HepG2 (cell line): ENCODE data around the gene DLG2. TPM values are rescaled to one million over a fixed set of nuclear protein-coding genes. Genes with fewer than 3 reads are reported as not detected.

ENCODE experiments used
- BCL6 ChIP-seq: IDR thresholded peaks from 2 replicates; pipeline ENCODE4 v1.6.1; 2016; ENCODE audit warnings: missing genetic modification reagents, missing compliant biosample characterization
- CBX2 ChIP-seq, 2 experiments: fragments of 200-600 bp in 1 of 2; sonication (generic); formaldehyde crosslinking in 1 of 2; IDR thresholded peaks; 2 replicates each; pipeline versions ENCODE4 v1.7.0 to v1.8.1; 2018 to 2022; ENCODE audit warnings: low read depth in 2 of 2, low read length in 1 of 2, mild to moderate bottlenecking in 1 of 2, missing genetic modification reagents in 1 of 2
- CCAR2 ChIP-seq: fragments of 200-400 bp; formaldehyde crosslinking; optimal IDR thresholded peaks from 2 replicates; pipeline ENCODE3; 2018; ENCODE audit warnings: low read depth, mild to moderate bottlenecking, low read length, moderate library complexity
- FOXA1 ChIP-seq, 2 experiments: fragments of 450-650 bp in 1 of 2; sonication (generic) in 1 of 2; formaldehyde crosslinking in 1 of 2; IDR thresholded peaks; 2 replicates each; pipeline versions ENCODE4 v1.4.0 to v1.6.1; 2016 to 2020; ENCODE audit warnings: missing genetic modification reagents in 1 of 2
- ISL2 ChIP-seq: sonication (generic); formaldehyde crosslinking; IDR thresholded peaks from 2 replicates; pipeline ENCODE4 v1.5.0; 2020; ENCODE audit warnings: missing genetic modification reagents
- KAT7 ChIP-seq: IDR thresholded peaks from 2 replicates; pipeline ENCODE4 v1.6.1; 2018; ENCODE audit warnings: borderline replicate concordance, missing compliant biosample characterization
- MZF1 ChIP-seq: sonication (generic); formaldehyde crosslinking; IDR thresholded peaks from 2 replicates; pipeline ENCODE4 v1.8.1; 2023; ENCODE audit warnings: mild to moderate bottlenecking, missing genetic modification reagents, borderline replicate concordance
- RNF219 ChIP-seq: sonication (generic); formaldehyde crosslinking; IDR thresholded peaks from 2 replicates; pipeline ENCODE4 v1.5.0; 2020; ENCODE audit warnings: mild to moderate bottlenecking, missing genetic modification reagents
- SOX5 ChIP-seq: IDR thresholded peaks from 2 replicates; pipeline ENCODE4 v1.6.1; 2016; ENCODE audit warnings: borderline replicate concordance
- TCF7 ChIP-seq: sonication (generic); IDR thresholded peaks from 2 replicates; pipeline ENCODE4 v1.6.1; 2016; ENCODE audit warnings: antibody characterized with exemption, low read depth
- YY1 ChIP-seq: IDR thresholded peaks from 2 replicates; pipeline ENCODE4 v1.6.1; 2011; ENCODE audit warnings: low read length, low read depth, moderate library complexity, mild to moderate bottlenecking; ENCODE audit not compliant: insufficient read depth, insufficient replicate concordance
- ZBTB20 ChIP-seq: sonication (generic); formaldehyde crosslinking; IDR thresholded peaks from 2 replicates; pipeline ENCODE4 v1.8.1; 2023; ENCODE audit warnings: missing genetic modification reagents, low read depth, mild to moderate bottlenecking, borderline replicate concordance
- ZNF30 ChIP-seq: sonication (generic); formaldehyde crosslinking; IDR thresholded peaks from 2 replicates; pipeline ENCODE4 v1.5.0; 2020; ENCODE audit warnings: mild to moderate bottlenecking, missing genetic modification reagents
- ZSCAN21 ChIP-seq: sonication (generic); formaldehyde crosslinking; IDR thresholded peaks from 2 replicates; pipeline ENCODE4 v1.8.0; 2022; ENCODE audit warnings: mild to moderate bottlenecking, missing genetic modification reagents, moderate library complexity, borderline replicate concordance
- polyA plus RNA-seq, 8 experiments: library from polyadenylated mRNA; depleted of rRNA in 3 of 8; stranded (reverse) in 7 of 8; unstranded in 1 of 8; fragments of >200 nt; fragmentation: Illumina TruSeq in 4 of 8; extraction: Trizol in 4 of 8; gene quantifications; 2 replicates each; pipeline versions ENCODE4 v1.2.1 to v1.2.3, GENCODE V29; 2011 to 2016; ENCODE audit warnings: low read depth in 4 of 8, missing spikeins in 1 of 8, mixed read lengths in 1 of 8; ENCODE audit not compliant: insufficient read depth in 1 of 8
- total RNA-seq, 5 experiments: library from RNA; depleted of rRNA; stranded (reverse); fragments of >200 nt; fragmentation: Illumina TruSeq; extraction: Trizol; gene quantifications; 2 replicates each; pipeline ENCODE4 v1.2.3, GENCODE V29; 2016; ENCODE audit warnings: low read depth in 1 of 5
- TF ChIP-seq, protein P1 (sequence below): sonication (generic); formaldehyde crosslinking; IDR thresholded peaks from 2 replicates; pipeline ENCODE4 v1.4.0; 2020; ENCODE audit warnings: missing genetic modification reagents, borderline replicate concordance
- TF ChIP-seq, protein P2 (sequence below): sonication (generic); formaldehyde crosslinking; IDR thresholded peaks from 2 replicates; pipeline ENCODE4 v1.4.0; 2020; ENCODE audit warnings: missing genetic modification reagents

The DLG2 gene
- total and polyA plus RNA-seq, 2 of the 13 experiments (the other 11 are each of a cell fraction or from before 2014, with no cell fraction given), result 0.46 to 1.0 TPM

DNA sequence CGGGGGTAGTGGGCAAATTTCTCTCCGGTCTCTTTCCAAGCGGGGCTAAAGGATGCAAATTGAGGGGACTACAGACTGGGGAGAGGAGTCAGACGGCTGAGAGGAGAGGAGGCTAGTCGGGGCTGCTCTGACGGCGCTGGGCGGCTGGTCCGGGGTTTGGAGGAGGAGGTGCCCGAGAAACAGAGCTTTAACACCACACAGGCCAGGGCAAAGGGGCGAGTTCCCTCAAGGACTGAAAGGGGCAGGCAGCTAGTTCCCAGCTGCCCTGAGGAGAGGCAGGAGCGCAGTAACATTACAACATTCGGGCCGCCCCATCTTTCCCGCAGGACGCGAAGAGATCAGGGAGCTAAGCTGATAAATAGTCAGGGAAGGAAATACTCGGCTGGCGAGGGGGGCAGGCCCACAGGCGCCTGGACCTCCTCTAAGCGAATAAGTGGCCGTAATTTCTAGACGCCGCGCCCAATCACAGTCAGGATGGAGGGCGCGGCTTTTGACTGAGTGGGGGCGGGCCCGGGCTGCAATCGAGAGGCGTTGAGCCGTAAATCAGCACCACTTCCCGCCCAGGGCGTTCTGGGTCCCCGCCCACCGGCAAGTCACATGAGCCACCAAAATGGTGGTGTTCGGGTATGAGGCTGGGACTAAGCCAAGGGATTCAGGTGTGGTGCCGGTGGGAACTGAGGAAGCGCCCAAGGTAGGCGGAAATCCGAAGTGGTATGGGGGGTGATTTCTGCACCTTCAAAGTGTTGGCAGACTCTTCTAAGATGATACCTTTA, 1.0 kb upstream of the DLG2 start, which contains the start of gene TMEM126B (continued):
- TF ChIP-seq CBX2 (IDR thresholded peaks at IDR 0.05; ENCODE audit: low read depth, low read length) (no peak), CBX2 (CRISPR knock-in tag; IDR thresholded peaks at IDR 0.05; ENCODE audit: low read depth) (no peak), BCL6 (no peak), ISL2 (CRISPR knock-in tag) (peak; percentile 48), KAT7 (0 out of 2 replicates have a peak, but pooled peaks have one; percentile 20), ZNF30 (CRISPR knock-in tag) (no peak), CCAR2 (no peak), MZF1 (CRISPR knock-in tag) (no peak), YY1 (peak; percentile 92), ZBTB20 (CRISPR knock-in tag) (no peak), TCF7 (no peak), SOX5 (CRISPR knock-in tag) (peak; percentile 33; the same call in 1 of the 2 replicates), FOXA1 (IDR thresholded peaks at IDR 0.05) (no peak), FOXA1 (CRISPR knock-in tag; IDR thresholded peaks at IDR 0.05) (no peak), ZSCAN21 (CRISPR knock-in tag) (0 out of 2 replicates have a peak, but pooled peaks have one; percentile 38), RNF219 (CRISPR knock-in tag) (0 out of 2 replicates have a peak, but pooled peaks have one; percentile 38)
- TF ChIP-seq, protein P1, sequence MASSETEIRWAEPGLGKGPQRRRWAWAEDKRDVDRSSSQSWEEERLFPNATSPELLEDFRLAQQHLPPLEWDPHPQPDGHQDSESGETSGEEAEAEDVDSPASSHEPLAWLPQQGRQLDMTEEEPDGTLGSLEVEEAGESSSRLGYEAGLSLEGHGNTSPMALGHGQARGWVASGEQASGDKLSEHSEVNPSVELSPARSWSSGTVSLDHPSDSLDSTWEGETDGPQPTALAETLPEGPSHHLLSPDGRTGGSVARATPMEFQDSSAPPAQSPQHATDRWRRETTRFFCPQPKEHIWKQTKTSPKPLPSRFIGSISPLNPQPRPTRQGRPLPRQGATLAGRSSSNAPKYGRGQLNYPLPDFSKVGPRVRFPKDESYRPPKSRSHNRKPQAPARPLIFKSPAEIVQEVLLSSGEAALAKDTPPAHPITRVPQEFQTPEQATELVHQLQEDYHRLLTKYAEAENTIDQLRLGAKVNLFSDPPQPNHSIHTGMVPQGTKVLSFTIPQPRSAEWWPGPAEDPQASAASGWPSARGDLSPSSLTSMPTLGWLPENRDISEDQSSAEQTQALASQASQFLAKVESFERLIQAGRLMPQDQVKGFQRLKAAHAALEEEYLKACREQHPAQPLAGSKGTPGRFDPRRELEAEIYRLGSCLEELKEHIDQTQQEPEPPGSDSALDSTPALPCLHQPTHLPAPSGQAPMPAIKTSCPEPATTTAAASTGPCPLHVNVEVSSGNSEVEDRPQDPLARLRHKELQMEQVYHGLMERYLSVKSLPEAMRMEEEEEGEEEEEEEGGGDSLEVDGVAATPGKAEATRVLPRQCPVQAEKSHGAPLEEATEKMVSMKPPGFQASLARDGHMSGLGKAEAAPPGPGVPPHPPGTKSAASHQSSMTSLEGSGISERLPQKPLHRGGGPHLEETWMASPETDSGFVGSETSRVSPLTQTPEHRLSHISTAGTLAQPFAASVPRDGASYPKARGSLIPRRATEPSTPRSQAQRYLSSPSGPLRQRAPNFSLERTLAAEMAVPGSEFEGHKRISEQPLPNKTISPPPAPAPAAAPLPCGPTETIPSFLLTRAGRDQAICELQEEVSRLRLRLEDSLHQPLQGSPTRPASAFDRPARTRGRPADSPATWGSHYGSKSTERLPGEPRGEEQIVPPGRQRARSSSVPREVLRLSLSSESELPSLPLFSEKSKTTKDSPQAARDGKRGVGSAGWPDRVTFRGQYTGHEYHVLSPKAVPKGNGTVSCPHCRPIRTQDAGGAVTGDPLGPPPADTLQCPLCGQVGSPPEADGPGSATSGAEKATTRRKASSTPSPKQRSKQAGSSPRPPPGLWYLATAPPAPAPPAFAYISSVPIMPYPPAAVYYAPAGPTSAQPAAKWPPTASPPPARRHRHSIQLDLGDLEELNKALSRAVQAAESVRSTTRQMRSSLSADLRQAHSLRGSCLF (CRISPR knock-in tag), result no peak
- TF ChIP-seq, protein P2, sequence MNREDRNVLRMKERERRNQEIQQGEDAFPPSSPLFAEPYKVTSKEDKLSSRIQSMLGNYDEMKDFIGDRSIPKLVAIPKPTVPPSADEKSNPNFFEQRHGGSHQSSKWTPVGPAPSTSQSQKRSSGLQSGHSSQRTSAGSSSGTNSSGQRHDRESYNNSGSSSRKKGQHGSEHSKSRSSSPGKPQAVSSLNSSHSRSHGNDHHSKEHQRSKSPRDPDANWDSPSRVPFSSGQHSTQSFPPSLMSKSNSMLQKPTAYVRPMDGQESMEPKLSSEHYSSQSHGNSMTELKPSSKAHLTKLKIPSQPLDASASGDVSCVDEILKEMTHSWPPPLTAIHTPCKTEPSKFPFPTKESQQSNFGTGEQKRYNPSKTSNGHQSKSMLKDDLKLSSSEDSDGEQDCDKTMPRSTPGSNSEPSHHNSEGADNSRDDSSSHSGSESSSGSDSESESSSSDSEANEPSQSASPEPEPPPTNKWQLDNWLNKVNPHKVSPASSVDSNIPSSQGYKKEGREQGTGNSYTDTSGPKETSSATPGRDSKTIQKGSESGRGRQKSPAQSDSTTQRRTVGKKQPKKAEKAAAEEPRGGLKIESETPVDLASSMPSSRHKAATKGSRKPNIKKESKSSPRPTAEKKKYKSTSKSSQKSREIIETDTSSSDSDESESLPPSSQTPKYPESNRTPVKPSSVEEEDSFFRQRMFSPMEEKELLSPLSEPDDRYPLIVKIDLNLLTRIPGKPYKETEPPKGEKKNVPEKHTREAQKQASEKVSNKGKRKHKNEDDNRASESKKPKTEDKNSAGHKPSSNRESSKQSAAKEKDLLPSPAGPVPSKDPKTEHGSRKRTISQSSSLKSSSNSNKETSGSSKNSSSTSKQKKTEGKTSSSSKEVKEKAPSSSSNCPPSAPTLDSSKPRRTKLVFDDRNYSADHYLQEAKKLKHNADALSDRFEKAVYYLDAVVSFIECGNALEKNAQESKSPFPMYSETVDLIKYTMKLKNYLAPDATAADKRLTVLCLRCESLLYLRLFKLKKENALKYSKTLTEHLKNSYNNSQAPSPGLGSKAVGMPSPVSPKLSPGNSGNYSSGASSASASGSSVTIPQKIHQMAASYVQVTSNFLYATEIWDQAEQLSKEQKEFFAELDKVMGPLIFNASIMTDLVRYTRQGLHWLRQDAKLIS, result no peak
